Pons (tissue), 1 donor: ENCODE data around the gene TRIB2.

Experiments used
- DNase-seq: peaks from one replicate; pipeline ENCODE4 v3.0.0-alpha.2; 2016; ENCODE audit warnings: low spot score

TRIB2 gene

GRCh38 chr2:12750166-12750905, 33.6 kb downstream of the TRIB2 start:
- no peak for DNase-seq

GRCh38 chr2:12754643-12755042, 37.9 kb downstream of the TRIB2 start:
- no peak for DNase-seq

GRCh38 chr2:12755384-12755783, 38.6 kb downstream of the TRIB2 start:
- DNase-seq = no peak

- DNase-seq = peak; percentile 10
Measured at GRCh38 chr2:12759248-12759647, 42.5 kb downstream of the TRIB2 start.

GRCh38 chr2:12761104-12761503, 44.4 kb downstream of the TRIB2 start:
- no peak for DNase-seq

- no peak for DNase-seq
Measured at GRCh38 chr2:12762337-12762736, 45.6 kb downstream of the TRIB2 start.

GRCh38 chr2:12762976-12763375, 46.2 kb downstream of the TRIB2 start:
- DNase-seq = no peak

- DNase-seq = no peak
Measured at GRCh38 chr2:12763486-12763885, 46.8 kb downstream of the TRIB2 start.

- DNase-seq = no peak
Measured at GRCh38 chr2:12764075-12764730, 47.5 kb downstream of the TRIB2 start.

- DNase-seq = no peak
Measured at GRCh38 chr2:12764849-12765605, 48.3 kb downstream of the TRIB2 start.

- DNase-seq = no peak
Measured at GRCh38 chr2:12766421-12766879, 49.7 kb downstream of the TRIB2 start.

- DNase-seq = no peak
Measured at GRCh38 chr2:12767541-12767940, 50.8 kb downstream of the TRIB2 start.

GRCh38 chr2:12767996-12768624, 51.4 kb downstream of the TRIB2 start:
- DNase-seq = no peak

- no peak for DNase-seq
Measured at GRCh38 chr2:12769492-12770105, 52.9 kb downstream of the TRIB2 start.

GRCh38 chr2:12770300-12770968, 53.7 kb downstream of the TRIB2 start:
- no peak for DNase-seq

- no peak for DNase-seq
Measured at GRCh38 chr2:12771154-12771553, 54.4 kb downstream of the TRIB2 start.

GRCh38 chr2:12773586-12774394, 57.1 kb downstream of the TRIB2 start:
- no peak for DNase-seq

GRCh38 chr2:12774395-12774727, 57.6 kb downstream of the TRIB2 start:
- no peak for DNase-seq

GRCh38 chr2:12776521-12776961, 59.8 kb downstream of the TRIB2 start:
- no peak for DNase-seq

- no peak for DNase-seq
Measured at GRCh38 chr2:12778369-12778768, 61.6 kb downstream of the TRIB2 start.
